Stimulated activated CD4-positive, alpha-beta T cell treated with anti-CD3 and anti-CD28 coated beads, Interleukin-12 subunit alpha, Interleukin-12 subunit beta, amount 100 ng/mL, for 4 hours (primary cell): ENCODE measurements around the gene ZSCAN20.

Experiments used
- DNase-seq: peaks from one replicate; pipeline ENCODE4 v3.0.0-alpha.2; 2020

ZSCAN20 gene

GRCh38 chr1:33445108-33445507 lies 27.3 kb upstream of the ZSCAN20 start:
- DNase-seq: no peak

- DNase-seq: no peak
These were observed 25.9 kb upstream of the ZSCAN20 start for GRCh38 chr1:33446590-33446989.

- DNase-seq: no peak
These were observed 17.7 kb upstream of the ZSCAN20 start for GRCh38 chr1:33454646-33455282.

- no peak for DNase-seq
These were observed 16.6 kb upstream of the ZSCAN20 start for GRCh38 chr1:33455539-33456501.

- no peak for DNase-seq
These were observed 16.0 kb upstream of the ZSCAN20 start for GRCh38 chr1:33456502-33456886.

- DNase-seq: no peak
These were observed 12.8 kb upstream of the ZSCAN20 start for GRCh38 chr1:33459691-33460090.

GRCh38 chr1:33460144-33460543 lies 12.3 kb upstream of the ZSCAN20 start:
- no peak for DNase-seq

GRCh38 chr1:33460947-33461629 lies 11.4 kb upstream of the ZSCAN20 start:
- DNase-seq: no peak

GRCh38 chr1:33462405-33463164 lies 9.9 kb upstream of the ZSCAN20 start:
- no peak for DNase-seq

- no peak for DNase-seq
These were observed 7.9 kb upstream of the ZSCAN20 start for GRCh38 chr1:33464552-33464951.

- no peak for DNase-seq
These were observed 7.1 kb upstream of the ZSCAN20 start for GRCh38 chr1:33465316-33465715.

GRCh38 chr1:33466159-33466558 lies 6.3 kb upstream of the ZSCAN20 start:
- DNase-seq: no peak

- no peak for DNase-seq
These were observed 4.4 kb upstream of the ZSCAN20 start for GRCh38 chr1:33468011-33468410.

- no peak for DNase-seq
These were observed 3.9 kb upstream of the ZSCAN20 start for GRCh38 chr1:33468531-33468930.

- DNase-seq: no peak
These were observed 3.5 kb upstream of the ZSCAN20 start for GRCh38 chr1:33468967-33469366.

- no peak for DNase-seq
These were observed 2.8 kb upstream of the ZSCAN20 start for GRCh38 chr1:33469691-33470090.

GRCh38 chr1:33470495-33471012 lies 1.9 kb upstream of the ZSCAN20 start:
- peak; percentile 41 for DNase-seq

- no peak for DNase-seq
These were observed 1.0 kb upstream of the ZSCAN20 start for GRCh38 chr1:33471416-33471815.

- no peak for DNase-seq
These were observed 1.5 kb downstream of the ZSCAN20 start for GRCh38 chr1:33473900-33474299.

GRCh38 chr1:33477451-33477850 lies 5.0 kb downstream of the ZSCAN20 start:
- DNase-seq: no peak

- no peak for DNase-seq
These were observed 10.0 kb downstream of the ZSCAN20 start for GRCh38 chr1:33482412-33482811.

GRCh38 chr1:33488624-33489023 lies 16.2 kb downstream of the ZSCAN20 start:
- no peak for DNase-seq

- no peak for DNase-seq
These were observed 22.5 kb downstream of the ZSCAN20 start for GRCh38 chr1:33494929-33495328.
